Measurements from ENCODE around the gene GPX6. TPM values are rescaled to one million over a fixed set of nuclear protein-coding genes. Genes with fewer than 3 reads are reported as not detected.

GPX6 gene
- total and polyA plus RNA-seq, 4 donors, result not detected

DNA sequence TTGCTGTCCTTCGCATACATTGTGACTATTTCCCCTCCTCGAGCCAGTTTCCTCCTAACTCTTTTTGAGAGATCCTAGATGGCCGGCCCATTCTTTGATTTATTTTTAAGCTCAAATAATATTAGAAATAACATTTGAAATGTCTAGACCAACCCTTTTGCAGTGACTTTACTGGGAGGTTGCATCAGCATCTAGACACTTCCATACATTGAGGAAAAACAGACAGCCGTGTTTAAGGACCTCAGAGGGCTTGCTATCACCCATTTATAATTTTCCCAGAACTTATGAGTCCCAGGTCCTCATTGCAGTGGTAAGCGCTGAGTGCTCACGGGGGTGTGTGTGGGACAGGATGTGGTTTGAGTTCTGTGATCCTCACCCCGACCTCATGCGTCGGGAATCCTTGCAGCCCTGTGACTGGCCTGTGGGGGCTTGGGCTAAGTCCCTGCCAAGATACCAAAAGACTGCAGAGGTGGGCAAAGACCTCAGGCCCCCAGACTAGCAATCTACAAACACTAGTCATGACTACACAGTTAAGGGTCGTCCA, 10.0 kb upstream of the GPX6 start, which contains the start of gene GPX5:
Gene GPX5, plus strand, starts transcription at position 386 of the 544 bp plus-strand sequence. Its CDS starts 133 bp downstream, at position 519.
- no peak within 1 kb of the TSS for H3K27ac ChIP-seq (ENCODE audit: low read depth in 1 of 2, low read length in 2 of 2)
- DNase-seq (ENCODE audit: low spot score), result no peak
- TF ChIP-seq NR2F2 (IDR thresholded peaks at IDR 0.05) (no peak), FOXA1 (IDR thresholded peaks at IDR 0.05) (no peak), RAD21 (IDR thresholded peaks at IDR 0.05) (no peak), JUND (IDR thresholded peaks at IDR 0.05) (no peak), YY1 (IDR thresholded peaks at IDR 0.05) (no peak), HNF4A (conservative IDR thresholded peaks at IDR 0.05) (no peak), FOXA2 (IDR thresholded peaks at IDR 0.05) (no peak), TAF1 (conservative IDR thresholded peaks at IDR 0.05) (no peak), SP1 (IDR thresholded peaks at IDR 0.05) (no peak), RXRA (IDR thresholded peaks at IDR 0.05) (no peak), GABPA (IDR thresholded peaks at IDR 0.05 in 1 of 2, conservative IDR thresholded peaks at IDR 0.05 in 1 of 2) (no peak), HNF4G (IDR thresholded peaks at IDR 0.05) (no peak)
- TF ChIP-seq, protein P1, sequence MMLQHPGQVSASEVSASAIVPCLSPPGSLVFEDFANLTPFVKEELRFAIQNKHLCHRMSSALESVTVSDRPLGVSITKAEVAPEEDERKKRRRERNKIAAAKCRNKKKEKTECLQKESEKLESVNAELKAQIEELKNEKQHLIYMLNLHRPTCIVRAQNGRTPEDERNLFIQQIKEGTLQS (IDR thresholded peaks at IDR 0.05), result no peak
- TF ChIP-seq, protein P2, sequence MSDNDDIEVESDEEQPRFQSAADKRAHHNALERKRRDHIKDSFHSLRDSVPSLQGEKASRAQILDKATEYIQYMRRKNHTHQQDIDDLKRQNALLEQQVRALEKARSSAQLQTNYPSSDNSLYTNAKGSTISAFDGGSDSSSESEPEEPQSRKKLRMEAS (IDR thresholded peaks at IDR 0.05), result no peak
- TF ChIP-seq, protein P3, sequence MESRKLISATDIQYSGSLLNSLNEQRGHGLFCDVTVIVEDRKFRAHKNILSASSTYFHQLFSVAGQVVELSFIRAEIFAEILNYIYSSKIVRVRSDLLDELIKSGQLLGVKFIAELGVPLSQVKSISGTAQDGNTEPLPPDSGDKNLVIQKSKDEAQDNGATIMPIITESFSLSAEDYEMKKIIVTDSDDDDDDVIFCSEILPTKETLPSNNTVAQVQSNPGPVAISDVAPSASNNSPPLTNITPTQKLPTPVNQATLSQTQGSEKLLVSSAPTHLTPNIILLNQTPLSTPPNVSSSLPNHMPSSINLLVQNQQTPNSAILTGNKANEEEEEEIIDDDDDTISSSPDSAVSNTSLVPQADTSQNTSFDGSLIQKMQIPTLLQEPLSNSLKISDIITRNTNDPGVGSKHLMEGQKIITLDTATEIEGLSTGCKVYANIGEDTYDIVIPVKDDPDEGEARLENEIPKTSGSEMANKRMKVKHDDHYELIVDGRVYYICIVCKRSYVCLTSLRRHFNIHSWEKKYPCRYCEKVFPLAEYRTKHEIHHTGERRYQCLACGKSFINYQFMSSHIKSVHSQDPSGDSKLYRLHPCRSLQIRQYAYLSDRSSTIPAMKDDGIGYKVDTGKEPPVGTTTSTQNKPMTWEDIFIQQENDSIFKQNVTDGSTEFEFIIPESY (IDR thresholded peaks at IDR 0.05), result no peak
- TF ChIP-seq, protein P4, sequence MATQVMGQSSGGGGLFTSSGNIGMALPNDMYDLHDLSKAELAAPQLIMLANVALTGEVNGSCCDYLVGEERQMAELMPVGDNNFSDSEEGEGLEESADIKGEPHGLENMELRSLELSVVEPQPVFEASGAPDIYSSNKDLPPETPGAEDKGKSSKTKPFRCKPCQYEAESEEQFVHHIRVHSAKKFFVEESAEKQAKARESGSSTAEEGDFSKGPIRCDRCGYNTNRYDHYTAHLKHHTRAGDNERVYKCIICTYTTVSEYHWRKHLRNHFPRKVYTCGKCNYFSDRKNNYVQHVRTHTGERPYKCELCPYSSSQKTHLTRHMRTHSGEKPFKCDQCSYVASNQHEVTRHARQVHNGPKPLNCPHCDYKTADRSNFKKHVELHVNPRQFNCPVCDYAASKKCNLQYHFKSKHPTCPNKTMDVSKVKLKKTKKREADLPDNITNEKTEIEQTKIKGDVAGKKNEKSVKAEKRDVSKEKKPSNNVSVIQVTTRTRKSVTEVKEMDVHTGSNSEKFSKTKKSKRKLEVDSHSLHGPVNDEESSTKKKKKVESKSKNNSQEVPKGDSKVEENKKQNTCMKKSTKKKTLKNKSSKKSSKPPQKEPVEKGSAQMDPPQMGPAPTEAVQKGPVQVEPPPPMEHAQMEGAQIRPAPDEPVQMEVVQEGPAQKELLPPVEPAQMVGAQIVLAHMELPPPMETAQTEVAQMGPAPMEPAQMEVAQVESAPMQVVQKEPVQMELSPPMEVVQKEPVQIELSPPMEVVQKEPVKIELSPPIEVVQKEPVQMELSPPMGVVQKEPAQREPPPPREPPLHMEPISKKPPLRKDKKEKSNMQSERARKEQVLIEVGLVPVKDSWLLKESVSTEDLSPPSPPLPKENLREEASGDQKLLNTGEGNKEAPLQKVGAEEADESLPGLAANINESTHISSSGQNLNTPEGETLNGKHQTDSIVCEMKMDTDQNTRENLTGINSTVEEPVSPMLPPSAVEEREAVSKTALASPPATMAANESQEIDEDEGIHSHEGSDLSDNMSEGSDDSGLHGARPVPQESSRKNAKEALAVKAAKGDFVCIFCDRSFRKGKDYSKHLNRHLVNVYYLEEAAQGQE (IDR thresholded peaks at IDR 0.05), result no peak
- TF ChIP-seq, protein P5, sequence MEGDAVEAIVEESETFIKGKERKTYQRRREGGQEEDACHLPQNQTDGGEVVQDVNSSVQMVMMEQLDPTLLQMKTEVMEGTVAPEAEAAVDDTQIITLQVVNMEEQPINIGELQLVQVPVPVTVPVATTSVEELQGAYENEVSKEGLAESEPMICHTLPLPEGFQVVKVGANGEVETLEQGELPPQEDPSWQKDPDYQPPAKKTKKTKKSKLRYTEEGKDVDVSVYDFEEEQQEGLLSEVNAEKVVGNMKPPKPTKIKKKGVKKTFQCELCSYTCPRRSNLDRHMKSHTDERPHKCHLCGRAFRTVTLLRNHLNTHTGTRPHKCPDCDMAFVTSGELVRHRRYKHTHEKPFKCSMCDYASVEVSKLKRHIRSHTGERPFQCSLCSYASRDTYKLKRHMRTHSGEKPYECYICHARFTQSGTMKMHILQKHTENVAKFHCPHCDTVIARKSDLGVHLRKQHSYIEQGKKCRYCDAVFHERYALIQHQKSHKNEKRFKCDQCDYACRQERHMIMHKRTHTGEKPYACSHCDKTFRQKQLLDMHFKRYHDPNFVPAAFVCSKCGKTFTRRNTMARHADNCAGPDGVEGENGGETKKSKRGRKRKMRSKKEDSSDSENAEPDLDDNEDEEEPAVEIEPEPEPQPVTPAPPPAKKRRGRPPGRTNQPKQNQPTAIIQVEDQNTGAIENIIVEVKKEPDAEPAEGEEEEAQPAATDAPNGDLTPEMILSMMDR (IDR thresholded peaks at IDR 0.05; ENCODE audit: low read depth, low read length, missing input control), result no peak
- no peaks in the 10 kb centered on the region for H3K4me1 ChIP-seq (ENCODE audit: control insufficient read depth in 4 of 4, insufficient read depth in 4 of 4, low read length in 3 of 4)
- H3K9me3 ChIP-seq (ENCODE audit: control insufficient read depth in 4 of 4, low read length in 3 of 4), result no peaks in the 10 kb centered on the region
- no peaks in the 10 kb centered on the region for H3K36me3 ChIP-seq (ENCODE audit: control insufficient read depth in 4 of 4, insufficient read depth in 3 of 4, low read depth in 1 of 4, low read length in 3 of 4)
- 66% methylated on average over 10 of the region's 10 CpGs for WGBS
- H3K9ac ChIP-seq (ENCODE audit: low read depth in 1 of 2, low read length in 2 of 2), result no peak within 1 kb of the TSS
- H3K27me3 ChIP-seq (ENCODE audit: control insufficient read depth in 4 of 4, insufficient read depth in 4 of 4, low read length in 3 of 4), result peaks cover 0 to 5% (median 3%) of the 10 kb centered on the region in 4 donors
- no peak within 1 kb of the TSS for H3K4me3 ChIP-seq (ENCODE audit: low read depth in 1 of 3, low read length in 3 of 3)
